Posterior vena cava (tissue), 2 donors: Measurements from ENCODE around the gene STK38. TPM values are rescaled to one million over a fixed set of nuclear protein-coding genes. Genes with fewer than 3 reads are reported as not detected.

Experiments used
- DNase-seq: peaks from one replicate; pipeline ENCODE4 v3.0.0-alpha.2; 2020; ENCODE audit warnings: low spot score
- intact Hi-C, 2 donors: fragments of 100-400 bp; cut with DNase I; formaldehyde crosslinking; loops; one replicate each; pipeline versions ENCODE4 v1.14.1 to v1.14.2; 2022 to 2023
- total RNA-seq, 2 donors: library from RNA; stranded (reverse); fragmentation: NEBNext Ultra II Directional; extraction: Animal tissue kit (Norgen Biotek cat#: 25700); gene quantifications; one replicate each; pipeline ENCODE4 v1.2.1, GENCODE V29; 2021
- donor health status: DM: yes; HTN: yes; CAD: no.
- donor health status: DM: yes; HTN: yes; CAD: no.

Gene STK38
- total RNA-seq, 2 donors from 2014 or later = 32.1 to 32.7 TPM

- intact Hi-C loops = no loop called here
- DNase-seq = no peak
Measured at GRCh38 chr6:36571122-36572043, 24.1 kb upstream of the STK38 start.

GRCh38 chr6:36570264-36570663 is 23.0 kb upstream of the STK38 start:
- DNase-seq = no peak
- intact Hi-C loops = no loop called here

GRCh38 chr6:36566418-36566905 is 19.2 kb upstream of the STK38 start:
- DNase-seq = no peak
- intact Hi-C loops = no loop called here

GRCh38 chr6:36563928-36564284 is 16.6 kb upstream of the STK38 start:
- intact Hi-C loops = no loop called here
- DNase-seq = no peak

- DNase-seq = no peak
- intact Hi-C loops = no loop called here
Measured at GRCh38 chr6:36563237-36563927, 16.1 kb upstream of the STK38 start.

- intact Hi-C loops = no loop called here
- no peak for DNase-seq
Measured at GRCh38 chr6:36560822-36561221, 13.5 kb upstream of the STK38 start.

GRCh38 chr6:36559011-36559793 is 11.9 kb upstream of the STK38 start:
- intact Hi-C loops = no loop called here
- no peak for DNase-seq

GRCh38 chr6:36556281-36556680 is 9.0 kb upstream of the STK38 start:
- no peak for DNase-seq
- intact Hi-C loops = no loop called here

- no peak for DNase-seq
- intact Hi-C loops = no loop called here
Measured at GRCh38 chr6:36555750-36556252, 8.5 kb upstream of the STK38 start.

GRCh38 chr6:36550473-36551000 is 3.3 kb upstream of the STK38 start:
- intact Hi-C loops = no loop called here
- DNase-seq = no peak

- intact Hi-C loops = loop anchor here in 1 of 2 donors (5.0 kb wide), 1 partner anchor 49 kb away; no protein-coding TSS in a partner anchor
- no peak for DNase-seq
Measured at GRCh38 chr6:36548401-36548743, 1.1 kb upstream of the STK38 start.

- DNase-seq = no peak
- intact Hi-C loops = loop anchor here in 1 of 2 donors (5.0 kb wide), 1 partner anchor 49 kb away; no protein-coding TSS in a partner anchor
Measured at GRCh38 chr6:36547646-36548400, 544 bp upstream of the STK38 start.

- DNase-seq = no peak
- intact Hi-C loops = loop anchor here in 1 of 2 donors (5.0 kb wide), 1 partner anchor 51 kb away; no protein-coding TSS in a partner anchor
Measured at GRCh38 chr6:36546308-36546919, 865 bp downstream of the STK38 start.

GRCh38 chr6:36545767-36546307 is 1.4 kb downstream of the STK38 start:
- intact Hi-C loops = loop anchor here in 1 of 2 donors (5.0 kb wide), 1 partner anchor 51 kb away; no protein-coding TSS in a partner anchor
- DNase-seq = no peak

- DNase-seq = no peak
Measured at GRCh38 chr6:36544228-36544627, 3.1 kb downstream of the STK38 start.

GRCh38 chr6:36542041-36542440 is 5.2 kb downstream of the STK38 start:
- intact Hi-C loops = no loop called here

More at GRCh38 chr6:36544228-36544627, 3.1 kb downstream of the STK38 start:
- intact Hi-C loops = no loop called here

GRCh38 chr6:36539814-36540568 is 7.3 kb downstream of the STK38 start:
- intact Hi-C loops = no loop called here
- DNase-seq = no peak

More at GRCh38 chr6:36542041-36542440, 5.2 kb downstream of the STK38 start:
- no peak for DNase-seq
